GF-D8 (cell line): Measurements from ENCODE around the gene DST.
"Not testable (repeated sequence)": the region's sequence is repeated elsewhere in the genome, so short reads cannot be mapped to it uniquely, and the experiment has no call there.

Experiments used
- DNase-seq: peaks from one replicate; lab custom pipeline; 2025; lab: John Stamatoyannopoulos, UW

The DST gene

GRCh38 chr6:56571605-56572004 is 71.1 kb downstream of the DST start:
- no peak for DNase-seq

- DNase-seq, result no peak
These were observed 72.0 kb downstream of the DST start for GRCh38 chr6:56570413-56571359.

DNA sequence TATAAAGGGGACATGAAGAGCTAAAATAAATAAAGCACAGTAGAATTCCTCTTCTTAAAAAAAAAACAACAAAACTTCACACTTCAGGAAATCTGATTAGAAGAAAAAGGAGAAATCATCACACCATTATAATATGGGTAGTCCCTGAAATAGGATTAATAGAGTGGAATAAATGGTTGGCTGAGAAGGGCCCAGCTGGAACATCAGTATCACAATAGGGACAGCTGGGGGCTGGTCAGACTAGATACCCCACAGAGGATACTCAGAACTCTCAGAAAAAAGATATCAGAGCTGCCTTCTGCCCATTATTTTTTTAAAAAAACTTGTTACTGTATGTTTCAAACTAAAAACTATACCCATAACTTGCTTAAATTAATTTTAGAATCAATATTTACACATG is 75.2 kb downstream of the DST start:
- no peak for DNase-seq

DNA sequence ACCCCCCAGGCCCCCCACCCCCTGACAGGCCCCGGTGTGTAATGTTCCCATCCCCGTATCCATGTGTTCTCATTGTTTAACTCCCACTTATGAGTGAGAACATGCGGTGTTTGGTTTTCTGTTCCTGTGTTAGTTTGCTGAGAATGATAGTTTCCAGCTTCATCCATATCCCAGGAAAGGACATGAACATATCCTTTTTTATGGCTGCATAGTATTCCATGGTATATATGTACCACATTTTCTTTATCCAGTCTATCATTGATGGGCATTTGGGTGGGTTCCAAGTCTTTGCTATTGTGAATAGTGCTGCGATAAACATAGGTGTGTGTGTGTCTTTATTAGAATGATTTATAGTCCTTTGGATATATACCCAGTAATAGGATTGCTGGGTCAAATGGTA is 80.0 kb downstream of the DST start:
- DNase-seq, result not testable (repeated sequence)

DNA sequence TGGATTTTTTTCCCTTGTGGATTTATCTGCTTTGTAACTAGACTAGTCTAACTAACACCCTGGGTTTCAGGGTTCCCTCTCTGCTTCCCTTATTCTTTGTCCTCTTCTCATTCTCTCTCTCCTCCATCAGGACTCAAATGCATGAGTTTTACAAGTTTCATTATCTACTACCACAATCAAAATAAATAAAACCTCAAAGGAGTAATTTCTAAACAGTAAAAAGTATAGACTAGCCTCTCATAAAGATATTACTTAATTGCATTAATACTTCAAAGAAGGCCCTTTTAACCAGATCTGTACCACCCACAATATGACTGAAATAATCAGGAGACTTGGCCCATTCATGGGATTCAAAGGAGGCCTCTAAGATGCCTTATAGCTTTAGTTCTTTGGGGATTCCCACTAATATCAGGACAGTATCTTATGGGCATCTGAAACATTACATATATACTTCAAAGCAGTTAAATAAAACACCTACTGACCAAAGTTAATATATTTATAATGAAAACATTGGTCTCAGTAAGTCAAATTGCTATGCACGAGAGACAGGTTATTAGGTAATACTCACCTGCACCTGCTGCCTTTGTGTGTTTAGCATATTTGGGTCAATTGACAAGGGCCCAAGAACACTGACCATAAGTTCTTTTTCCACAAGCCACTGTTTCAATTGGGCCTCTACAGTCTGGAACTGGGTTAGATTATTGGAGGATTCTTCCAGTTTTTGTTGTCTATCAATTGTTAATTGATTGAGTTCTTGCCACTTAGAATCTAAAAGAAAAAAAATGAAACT is 85.7 kb downstream of the DST start:
- no peak for DNase-seq

DNA sequence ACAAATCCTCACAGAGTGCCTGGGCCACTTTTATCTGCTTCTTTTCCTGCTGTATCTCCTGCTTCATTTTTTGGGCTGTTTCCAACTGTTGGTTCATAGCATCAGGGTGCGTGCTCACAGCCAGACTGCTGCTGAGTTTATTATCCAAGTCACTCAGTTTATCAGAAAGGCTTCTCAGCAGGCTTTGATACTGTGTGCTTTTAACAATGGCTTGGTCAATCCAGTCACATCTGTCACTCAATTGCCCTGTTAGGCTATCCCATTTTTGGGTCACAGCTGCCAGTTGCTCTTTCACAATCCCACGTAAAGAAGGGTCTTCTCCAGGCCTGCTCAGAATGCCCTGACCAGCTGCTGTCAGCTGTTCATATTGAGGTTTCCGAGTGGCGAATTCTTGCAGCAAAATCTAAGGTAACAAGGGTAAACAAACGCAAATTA is 87.2 kb downstream of the DST start:
- DNase-seq, result no peak

- DNase-seq, result no peak
These were observed 90.2 kb downstream of the DST start for GRCh38 chr6:56552187-56553130.

DNA sequence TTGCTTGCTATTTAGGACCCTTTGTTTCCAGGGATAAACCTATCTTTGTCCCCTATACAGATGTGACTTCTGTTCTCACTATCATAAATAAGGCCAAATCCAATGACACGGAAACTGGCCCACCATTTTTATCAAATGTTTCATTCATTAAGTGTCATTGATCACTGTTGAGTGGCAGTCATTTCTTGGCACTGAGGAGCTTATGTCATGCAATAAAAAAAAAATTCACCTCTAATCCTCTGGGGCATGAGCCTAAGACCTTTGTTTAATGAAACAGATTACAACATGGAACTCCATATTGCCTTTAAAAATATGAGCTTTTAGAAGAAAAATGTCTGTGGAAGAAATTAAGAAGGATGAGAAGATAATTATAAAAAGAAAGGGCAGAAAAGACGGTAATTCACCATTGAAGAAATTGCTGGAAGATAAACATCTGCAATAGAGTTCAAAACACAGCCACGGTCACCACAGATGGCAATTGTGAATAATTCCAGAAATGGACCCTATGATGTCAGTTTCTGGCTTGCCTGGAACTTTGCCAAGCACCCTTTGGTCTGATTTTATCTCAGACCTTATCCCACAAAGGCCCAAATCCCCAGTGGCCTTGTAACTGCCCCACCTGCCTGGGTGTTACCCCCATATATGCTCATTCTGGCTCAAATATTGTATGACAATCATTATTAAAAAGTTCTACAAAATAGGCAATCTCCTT is 91.1 kb downstream of the DST start:
- DNase-seq, result no peak

- DNase-seq, result no peak
These were observed 92.4 kb downstream of the DST start for GRCh38 chr6:56550301-56550700.

DNA sequence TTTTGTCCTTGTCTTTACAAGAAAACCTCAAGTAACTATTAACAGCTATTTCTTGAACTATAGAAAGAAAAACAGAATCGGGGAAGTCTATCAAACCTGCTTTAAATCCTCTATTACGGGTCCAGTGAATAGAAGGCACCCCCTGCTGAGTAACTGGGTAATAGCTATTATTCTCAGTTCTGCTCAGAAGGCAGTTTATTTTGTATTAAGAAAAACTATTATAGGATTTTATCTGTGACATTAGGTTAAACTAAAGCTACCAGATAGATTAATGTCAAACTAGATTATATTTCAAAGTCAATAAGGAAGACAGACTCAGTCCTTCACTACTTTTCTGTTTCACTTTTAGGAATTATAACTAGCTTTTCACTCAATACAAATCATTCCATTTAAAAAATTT is 93.7 kb downstream of the DST start:
- DNase-seq, result no peak

GRCh38 chr6:56547687-56548086 is 95.0 kb downstream of the DST start:
- no peak for DNase-seq

DNA sequence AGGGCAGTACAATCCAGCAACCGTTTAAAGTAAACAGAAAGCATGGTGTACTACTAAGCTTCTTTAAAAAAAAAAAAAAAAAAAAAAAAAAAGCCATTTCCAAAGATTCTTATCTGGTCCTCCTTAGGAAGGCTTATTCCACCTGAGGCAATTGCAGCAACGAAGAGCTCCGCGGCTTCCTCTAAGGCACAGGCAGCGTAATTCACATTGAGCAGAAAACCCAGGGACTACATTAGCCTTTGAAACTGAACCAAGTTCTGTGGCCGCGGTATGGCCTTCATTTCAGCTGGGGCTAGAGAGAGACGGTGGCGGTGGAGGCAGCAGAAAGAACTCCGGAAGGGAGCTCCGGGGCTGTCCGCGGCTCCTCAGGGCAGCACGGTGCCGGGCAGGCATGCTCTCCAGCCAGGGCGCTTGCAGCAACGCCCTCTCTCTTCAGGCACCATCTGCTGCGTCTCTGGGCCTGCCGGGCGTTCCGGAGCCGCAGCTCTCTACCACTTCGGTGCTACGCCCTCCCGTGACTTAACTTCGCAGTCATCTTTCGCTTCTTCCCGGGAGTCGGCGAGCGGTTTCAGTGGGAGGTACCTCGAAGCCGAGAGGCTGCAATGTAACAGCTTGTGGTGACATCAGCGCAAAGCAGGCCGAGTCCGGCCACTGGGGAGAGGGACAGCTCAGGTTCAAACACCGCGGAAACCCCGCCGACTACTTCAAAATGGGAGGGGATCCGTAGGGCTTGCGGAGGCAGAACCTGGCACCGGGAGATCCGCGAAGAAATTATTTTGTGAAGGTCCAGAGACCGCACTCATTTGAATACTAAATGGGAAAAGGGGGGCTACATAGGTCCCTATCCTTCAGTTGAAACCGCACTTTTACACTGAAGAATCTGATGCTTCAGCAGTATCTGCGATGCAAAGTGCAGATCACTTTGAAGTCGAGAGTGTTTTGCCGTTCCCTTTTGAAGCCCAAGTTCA is 100.0 kb downstream of the DST start:
- peak; percentile 92 for DNase-seq

- DNase-seq, result no peak
These were observed 100.8 kb downstream of the DST start for GRCh38 chr6:56541741-56542360.

- peak; percentile 23 for DNase-seq
These were observed 101.6 kb downstream of the DST start for GRCh38 chr6:56541030-56541600.

DNA sequence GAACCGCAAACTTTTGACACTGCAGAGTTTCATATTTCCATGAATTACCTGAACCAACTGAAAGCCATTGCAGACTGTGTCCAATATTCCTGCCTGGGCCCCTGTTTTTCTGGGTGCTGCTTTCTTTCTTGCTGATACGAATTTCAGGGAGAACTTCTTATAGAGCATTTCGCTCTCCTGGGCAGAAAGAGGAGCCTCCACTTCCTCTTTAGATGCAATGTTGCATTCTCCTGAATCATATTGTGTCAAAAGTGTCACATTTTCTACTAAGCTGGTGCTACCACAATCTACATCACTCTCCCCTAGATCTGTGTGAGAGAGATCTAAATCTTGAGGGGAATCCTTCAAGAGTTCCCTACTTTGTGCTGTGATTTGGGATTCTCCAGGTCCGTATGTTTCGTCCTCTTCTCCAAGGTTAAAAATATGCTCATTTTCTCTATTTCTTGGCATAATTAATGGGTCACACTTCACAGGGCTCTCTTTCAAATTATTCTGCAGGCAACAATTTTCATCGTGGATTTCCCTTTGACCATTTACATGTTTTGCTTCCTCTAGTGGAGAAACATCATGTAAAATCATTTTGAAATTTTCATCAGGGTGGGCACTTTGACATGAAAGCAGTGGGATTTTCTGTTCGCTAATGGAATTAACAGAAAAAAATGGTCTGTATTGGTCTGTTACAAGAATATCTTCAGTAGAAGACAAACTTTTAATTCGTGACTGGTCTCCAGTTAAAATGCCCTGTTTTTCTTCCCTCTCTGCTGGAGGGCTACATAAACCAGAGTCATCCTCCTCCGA is 102.3 kb downstream of the DST start:
- peak; percentile 38 for DNase-seq

DNA sequence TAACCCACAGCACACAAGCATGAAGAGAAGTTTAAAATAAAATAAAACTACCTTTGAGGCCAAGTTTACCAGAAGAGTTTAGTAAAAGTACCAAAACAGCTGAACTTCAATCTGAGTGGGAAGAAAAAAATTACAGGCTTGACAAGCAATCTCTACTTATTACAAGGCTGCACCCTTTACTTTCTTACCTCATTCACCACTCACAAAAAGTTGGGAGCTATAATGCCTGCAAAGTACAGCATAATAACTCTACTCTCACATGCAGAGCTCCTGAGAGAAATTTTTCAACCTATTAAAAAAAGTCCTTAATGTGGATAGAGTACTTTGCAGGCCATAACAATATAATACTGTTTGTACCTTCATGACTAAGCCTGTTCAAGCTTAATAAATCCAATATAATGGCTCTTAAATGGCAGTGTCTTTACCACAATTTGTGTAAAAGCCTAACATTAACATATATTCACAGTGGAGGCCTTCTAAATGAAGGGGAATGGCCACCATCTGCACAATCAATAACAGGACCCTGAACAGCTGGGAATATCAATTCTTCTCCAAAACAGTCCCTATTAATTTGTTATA is 103.1 kb downstream of the DST start:
- no peak for DNase-seq

DNA sequence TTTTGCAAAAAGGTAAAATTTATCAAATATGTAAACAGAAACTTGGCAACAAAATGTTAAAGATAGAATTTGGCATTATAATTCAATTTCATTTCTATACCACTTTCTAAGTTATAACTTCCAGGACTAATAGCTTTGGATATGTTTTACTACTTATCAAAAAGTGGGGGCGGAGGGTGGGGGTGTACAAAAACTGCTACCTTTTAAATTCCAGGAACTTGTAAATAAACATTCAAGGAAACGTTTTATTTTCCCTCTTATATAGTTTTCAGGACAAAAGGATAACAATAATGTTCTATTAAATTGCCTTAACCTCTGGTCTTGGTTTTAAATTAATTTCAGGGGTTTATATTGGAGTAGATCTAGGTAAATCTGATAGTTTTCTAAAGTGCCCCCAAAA is 103.8 kb downstream of the DST start:
- no peak for DNase-seq

DNA sequence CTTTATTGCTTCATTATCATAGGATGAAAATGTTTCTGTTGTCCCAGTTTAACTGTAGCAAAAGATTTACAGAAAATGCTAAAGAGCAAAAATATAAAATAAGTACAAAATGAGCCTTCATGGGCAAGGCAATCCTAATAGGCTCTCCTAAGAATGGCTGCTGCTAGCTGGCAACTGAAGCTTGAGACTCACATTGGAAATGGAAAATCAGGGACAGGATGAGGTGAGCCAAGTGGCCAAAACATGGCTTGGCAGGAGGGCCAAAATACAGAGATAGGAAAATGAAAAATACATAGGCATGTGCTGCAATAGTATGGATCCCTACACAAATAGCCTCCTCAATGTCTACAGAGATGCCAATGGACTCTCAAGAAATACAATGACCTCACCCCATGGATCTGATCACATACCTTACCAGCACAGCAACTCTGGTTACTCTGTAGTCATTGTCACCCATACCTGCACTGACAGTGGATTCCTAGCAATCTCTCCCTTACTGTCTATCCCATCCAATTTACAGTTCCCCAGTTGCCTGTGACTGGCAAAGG is 105.4 kb downstream of the DST start:
- DNase-seq, result no peak
